HT1080 (cell line): Measurements from ENCODE around the gene IL1RN. TPM values are rescaled to one million over a fixed set of nuclear protein-coding genes. Genes with fewer than 3 reads are reported as not detected.

Experiments used
- DNase-seq: peaks from one replicate; pipeline ENCODE4 v3.0.0-alpha.2; 2015; ENCODE audit warnings: low read depth
- total RNA-seq: library from RNA; depleted of rRNA; stranded (reverse); fragments of >200 nt; shearing (Covaris generic); gene quantifications from 2 replicates; pipeline ENCODE4 v1.2.3, GENCODE V29; 2014

Gene IL1RN
- total RNA-seq, 1 experiment from 2014 or later = not detected

GRCh38 chr2:113149553-113150257, 22.3 kb downstream of the IL1RN start:
- no peak for DNase-seq

DNA sequence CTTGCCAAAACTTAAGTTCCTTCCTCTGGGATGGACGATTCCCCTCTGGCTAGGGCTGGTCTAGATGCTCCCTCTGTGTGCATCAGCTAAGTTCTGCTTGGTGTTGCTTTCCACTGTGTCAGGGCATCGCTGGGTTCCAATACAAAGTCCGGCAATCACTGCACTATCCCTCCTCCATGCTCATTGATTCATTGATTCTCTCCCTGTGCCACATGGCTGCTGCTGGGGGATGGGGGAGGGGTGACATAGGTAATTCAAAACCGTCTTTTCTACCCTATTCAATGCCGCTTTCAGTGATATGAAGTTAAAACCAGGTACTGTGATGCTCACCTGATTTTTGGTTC, 22.8 kb downstream of the IL1RN start:
- no peak for DNase-seq

GRCh38 chr2:113155331-113155730, 27.9 kb downstream of the IL1RN start:
- no peak for DNase-seq

- no peak for DNase-seq
Measured at GRCh38 chr2:113156278-113157117, 29.1 kb downstream of the IL1RN start.

GRCh38 chr2:113157118-113157896, 29.9 kb downstream of the IL1RN start:
- no peak for DNase-seq

DNA sequence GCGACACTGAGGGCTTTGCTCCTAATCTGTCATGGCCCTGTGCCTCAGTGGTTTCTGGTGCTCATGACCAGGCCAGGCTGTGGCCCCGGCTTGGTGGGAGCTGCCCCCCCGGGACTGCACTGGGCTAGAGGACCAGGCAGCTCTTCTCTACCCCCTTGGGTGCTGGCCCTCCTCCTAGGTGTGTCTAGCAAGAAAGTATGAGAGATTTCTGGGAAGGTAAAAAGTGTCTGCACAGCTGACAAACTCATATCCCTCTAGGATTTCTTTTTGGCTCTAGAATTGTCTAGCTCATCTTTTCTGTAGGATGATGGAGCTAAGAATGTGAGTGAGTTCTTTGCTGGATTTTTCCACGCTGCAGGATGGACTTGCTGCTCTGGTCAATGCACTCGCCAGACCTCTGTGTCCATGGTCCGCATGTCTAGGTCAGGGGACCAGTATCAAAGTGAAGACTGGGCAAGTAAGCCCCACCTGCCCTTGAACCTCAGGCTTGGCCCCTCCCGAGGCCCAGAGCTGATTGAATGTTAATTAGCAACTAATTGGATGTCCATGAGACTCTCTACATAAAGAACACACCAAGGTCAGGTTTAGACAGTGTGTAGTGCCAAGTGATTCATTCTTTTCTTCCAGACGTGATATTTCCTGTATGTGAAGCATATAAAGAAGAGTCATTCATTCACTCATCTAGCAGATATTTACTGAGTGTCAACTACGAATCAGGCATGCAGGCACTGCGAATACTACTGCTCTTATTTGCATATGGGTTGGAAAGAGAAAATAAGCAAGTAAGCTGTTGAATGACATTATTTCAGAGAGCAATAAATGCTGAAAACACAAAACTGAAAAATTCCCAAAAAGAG, 30.7 kb downstream of the IL1RN start:
- DNase-seq = peak; percentile 82

GRCh38 chr2:113158884-113159553, 31.6 kb downstream of the IL1RN start:
- no peak for DNase-seq

DNA sequence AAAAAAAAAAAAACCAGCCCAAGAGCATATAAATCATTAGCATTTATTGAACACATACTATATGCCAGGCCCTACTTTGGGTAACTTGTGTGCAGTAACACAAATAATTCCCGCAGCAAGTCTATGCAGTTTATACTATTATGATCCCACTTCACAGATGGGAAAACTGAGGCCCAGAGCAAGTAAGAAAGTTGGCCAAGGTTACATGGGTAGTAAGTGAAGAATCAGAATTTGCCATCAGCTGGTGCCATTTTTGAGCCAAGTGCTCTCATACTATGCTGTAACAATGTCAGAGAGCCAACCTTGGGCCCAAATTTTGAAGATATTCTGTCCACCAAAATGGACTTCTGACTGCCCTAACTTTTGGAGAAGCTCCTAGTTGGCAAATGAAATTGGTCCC, 32.9 kb downstream of the IL1RN start:
- no peak for DNase-seq

GRCh38 chr2:113160962-113161361, 33.6 kb downstream of the IL1RN start:
- no peak for DNase-seq

GRCh38 chr2:113162173-113162572, 34.8 kb downstream of the IL1RN start:
- no peak for DNase-seq

DNA sequence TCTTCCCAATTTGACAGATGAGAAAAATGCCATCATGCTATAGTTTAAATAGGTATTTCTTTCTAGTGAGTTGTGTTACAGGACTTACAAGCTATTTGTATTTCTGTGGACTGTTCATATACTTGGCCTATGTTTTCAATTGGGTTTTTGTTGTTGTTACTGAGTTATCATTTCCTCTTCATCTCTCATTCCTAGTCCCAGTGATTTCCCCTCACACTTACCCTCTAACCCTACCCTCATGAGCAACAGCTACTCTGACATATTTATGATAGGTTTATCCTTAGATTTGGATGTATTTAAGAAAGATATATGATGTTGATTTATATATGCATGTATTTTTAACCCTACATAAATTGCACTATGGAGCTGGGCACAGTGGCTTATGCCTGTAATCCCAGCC, 35.5 kb downstream of the IL1RN start:
- no peak for DNase-seq

GRCh38 chr2:113164215-113164929, 37.0 kb downstream of the IL1RN start:
- no peak for DNase-seq

GRCh38 chr2:113164930-113165585, 37.7 kb downstream of the IL1RN start:
- DNase-seq = no peak

- no peak for DNase-seq
Measured at GRCh38 chr2:113166187-113166645, 38.8 kb downstream of the IL1RN start.

- DNase-seq = peak; percentile 30
Measured at GRCh38 chr2:113167115-113167932, 39.9 kb downstream of the IL1RN start.

DNA sequence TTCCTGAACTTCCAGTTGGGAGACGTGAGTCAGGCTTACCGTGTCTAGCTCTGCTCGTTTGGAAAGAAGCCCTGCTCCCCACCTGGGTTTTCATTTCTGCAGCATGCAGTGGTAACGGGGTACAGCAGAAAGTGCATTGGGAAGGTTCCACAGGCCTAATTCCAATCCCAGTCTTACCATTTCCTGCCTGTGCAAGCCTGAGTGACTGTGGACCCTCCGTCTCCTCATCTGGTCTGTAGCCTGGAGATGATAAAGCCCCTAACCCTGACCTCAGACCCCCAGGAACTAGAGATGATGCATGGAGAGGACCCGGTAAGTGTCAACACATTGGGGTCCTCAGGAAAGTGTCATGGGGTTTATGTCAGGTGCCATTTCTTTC, 40.6 kb downstream of the IL1RN start:
- no peak for DNase-seq

DNA sequence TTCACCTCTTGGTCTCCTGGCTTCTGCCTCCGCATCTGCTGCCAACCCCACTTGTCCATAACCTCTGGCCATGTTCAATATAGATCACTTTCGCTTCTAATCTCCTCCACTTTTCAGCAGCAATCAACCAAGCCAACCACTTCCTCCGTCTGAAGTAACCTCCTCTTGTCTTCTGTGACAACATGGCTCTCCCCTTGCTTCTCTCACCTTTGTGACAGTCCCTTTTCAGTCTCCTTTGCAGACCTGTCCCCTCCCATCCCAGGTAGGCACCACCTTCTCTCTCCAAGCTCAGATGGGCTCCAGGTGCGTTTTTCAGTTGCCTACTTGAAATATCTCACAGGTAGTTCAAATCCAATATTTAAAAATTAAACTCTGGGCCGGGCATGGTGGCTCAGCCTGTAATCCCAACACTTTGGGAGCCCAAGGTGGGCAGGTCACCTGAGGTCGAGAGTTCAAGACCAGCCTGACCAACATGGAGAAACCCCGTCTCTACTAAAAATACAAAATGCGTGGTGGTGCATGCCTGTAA, 41.7 kb downstream of the IL1RN start:
- DNase-seq = no peak

- DNase-seq = no peak
Measured at GRCh38 chr2:113169586-113169985, 42.2 kb downstream of the IL1RN start.
